GM12873 (cell line): Measurements from ENCODE around the gene DPP10.

Source experiments
- TF ChIP-seq, protein P1 (sequence below): IDR thresholded peaks from 2 replicates; pipeline ENCODE4 v1.5.1; 2012; ENCODE audit warnings: low read depth, mild to moderate bottlenecking, moderate library complexity, low read length, control low read depth; ENCODE audit not compliant: insufficient read depth; ENCODE audit errors: missing control alignments

DPP10 gene

DNA sequence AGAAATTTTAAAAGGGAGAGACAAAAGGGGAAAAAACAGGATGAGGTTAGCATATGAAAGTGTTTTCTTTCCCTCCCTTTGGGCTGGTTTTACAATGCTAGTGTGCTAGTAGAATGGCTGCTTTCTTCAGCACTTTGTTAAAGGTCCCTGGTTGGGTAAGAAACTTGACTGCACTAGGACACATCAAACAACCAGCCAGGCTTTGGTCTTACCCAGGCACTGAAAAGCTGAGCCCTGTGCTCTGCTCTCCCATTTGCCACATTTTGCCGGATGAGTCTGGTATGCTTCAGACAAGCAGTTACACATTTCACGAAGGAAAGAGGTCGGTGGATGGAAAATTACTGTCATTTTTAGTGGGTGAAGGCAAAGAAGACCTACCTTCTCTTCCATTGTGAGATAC lies 242.0 kb downstream of the DPP10 start:
- TF ChIP-seq, protein P1, sequence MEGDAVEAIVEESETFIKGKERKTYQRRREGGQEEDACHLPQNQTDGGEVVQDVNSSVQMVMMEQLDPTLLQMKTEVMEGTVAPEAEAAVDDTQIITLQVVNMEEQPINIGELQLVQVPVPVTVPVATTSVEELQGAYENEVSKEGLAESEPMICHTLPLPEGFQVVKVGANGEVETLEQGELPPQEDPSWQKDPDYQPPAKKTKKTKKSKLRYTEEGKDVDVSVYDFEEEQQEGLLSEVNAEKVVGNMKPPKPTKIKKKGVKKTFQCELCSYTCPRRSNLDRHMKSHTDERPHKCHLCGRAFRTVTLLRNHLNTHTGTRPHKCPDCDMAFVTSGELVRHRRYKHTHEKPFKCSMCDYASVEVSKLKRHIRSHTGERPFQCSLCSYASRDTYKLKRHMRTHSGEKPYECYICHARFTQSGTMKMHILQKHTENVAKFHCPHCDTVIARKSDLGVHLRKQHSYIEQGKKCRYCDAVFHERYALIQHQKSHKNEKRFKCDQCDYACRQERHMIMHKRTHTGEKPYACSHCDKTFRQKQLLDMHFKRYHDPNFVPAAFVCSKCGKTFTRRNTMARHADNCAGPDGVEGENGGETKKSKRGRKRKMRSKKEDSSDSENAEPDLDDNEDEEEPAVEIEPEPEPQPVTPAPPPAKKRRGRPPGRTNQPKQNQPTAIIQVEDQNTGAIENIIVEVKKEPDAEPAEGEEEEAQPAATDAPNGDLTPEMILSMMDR: no peak

DNA sequence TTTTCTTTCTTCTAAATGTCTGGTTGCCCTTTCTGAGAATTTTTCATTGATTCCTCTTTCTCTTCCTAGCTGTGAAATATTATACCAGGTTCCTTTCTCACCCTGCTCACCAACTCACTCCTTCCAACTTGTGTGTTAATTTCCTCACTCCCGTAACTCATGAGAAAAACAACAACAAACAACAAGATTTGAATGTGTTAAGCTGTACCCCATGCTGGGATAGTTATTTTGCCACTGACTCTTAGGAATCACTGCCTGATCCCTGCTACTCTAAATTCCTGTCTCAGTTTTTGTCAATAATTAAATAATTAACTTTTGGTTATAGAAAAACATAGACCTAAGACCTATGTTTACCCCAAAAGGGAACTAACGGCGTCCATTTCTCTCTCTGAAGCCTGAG lies 242.7 kb downstream of the DPP10 start:
- TF ChIP-seq, protein P1: no peak

DNA sequence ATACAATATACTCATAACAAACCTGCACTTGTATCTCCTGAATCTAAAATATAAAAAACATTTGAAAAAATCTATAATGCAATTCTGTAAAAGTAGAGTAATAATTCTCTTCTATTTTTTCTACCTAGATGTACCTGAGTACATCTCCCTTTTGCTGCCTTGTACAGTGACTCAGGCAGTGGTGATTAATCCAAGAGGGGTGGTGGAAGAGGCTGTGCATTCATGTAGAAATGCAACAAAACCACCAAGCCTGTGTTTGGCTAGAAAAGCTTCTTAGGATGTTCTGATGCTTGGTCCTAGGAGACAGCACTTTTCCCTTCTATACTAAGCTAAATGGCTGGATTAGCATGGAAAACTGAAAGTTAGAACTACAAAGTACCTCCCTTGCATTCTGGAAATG lies 245.8 kb downstream of the DPP10 start:
- TF ChIP-seq, protein P1: no peak

DNA sequence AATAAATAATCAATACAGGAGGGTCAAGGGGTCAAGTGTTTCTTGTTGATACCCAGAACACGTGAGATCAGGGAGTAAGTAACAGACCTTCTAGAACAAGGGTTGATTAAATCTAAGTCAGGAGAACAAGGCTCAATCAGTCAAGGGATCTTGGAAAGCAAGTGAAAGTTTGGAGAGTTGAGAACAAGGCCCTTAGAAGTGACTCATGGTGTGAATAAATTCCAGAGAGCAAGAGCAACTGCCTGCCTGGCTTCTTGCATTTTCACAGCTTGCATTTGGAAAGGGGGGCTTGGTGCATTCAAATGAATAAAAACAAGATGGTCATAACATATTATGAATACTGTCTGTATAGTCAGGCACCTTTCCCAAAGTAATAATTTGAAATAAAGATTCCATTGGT lies 256.1 kb downstream of the DPP10 start:
- TF ChIP-seq, protein P1: no peak

DNA sequence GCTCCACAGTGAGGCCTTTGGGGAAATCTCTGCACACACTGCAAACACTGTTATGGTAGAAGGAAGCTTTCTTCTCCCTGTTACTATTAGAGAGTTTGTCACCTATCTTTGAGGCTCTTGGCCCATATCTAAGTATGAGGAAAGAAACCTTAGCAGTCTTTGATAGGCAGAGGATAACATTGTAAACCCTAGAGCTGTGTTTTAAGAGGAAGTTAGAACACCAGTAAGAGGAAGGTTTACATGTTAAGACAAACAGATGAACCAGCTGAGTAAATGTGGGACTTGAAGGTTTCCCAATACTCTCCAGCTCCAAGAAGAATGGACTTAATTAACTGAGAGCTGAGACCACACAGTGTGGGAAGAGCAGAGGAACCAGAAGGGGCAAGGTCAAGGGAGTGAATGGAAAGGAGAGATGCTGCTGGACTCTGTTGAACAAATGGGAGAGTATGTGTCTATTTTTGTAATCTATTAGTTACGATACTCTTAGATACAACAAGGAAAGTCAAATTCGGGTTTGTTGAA lies 257.0 kb downstream of the DPP10 start:
- TF ChIP-seq, protein P1: no peak

DNA sequence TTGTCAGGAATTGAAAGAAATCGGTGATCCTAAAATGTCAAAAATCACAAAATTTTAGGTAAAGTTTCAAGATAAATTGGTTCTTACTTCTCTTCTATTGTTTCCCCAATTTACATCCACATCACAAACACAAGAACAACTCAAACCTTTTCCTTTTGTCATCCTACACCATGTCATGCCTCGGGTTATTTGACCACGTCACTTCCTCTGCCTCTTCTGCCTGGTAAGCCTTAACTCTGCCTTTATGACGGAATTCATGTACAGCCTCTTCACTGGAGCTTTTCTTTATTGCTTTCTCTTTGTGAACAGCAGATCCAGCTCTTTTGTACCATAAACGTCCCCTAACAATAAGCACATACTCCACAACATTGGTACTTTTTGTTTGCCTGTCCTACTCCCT lies 258.0 kb downstream of the DPP10 start:
- TF ChIP-seq, protein P1: no peak

DNA sequence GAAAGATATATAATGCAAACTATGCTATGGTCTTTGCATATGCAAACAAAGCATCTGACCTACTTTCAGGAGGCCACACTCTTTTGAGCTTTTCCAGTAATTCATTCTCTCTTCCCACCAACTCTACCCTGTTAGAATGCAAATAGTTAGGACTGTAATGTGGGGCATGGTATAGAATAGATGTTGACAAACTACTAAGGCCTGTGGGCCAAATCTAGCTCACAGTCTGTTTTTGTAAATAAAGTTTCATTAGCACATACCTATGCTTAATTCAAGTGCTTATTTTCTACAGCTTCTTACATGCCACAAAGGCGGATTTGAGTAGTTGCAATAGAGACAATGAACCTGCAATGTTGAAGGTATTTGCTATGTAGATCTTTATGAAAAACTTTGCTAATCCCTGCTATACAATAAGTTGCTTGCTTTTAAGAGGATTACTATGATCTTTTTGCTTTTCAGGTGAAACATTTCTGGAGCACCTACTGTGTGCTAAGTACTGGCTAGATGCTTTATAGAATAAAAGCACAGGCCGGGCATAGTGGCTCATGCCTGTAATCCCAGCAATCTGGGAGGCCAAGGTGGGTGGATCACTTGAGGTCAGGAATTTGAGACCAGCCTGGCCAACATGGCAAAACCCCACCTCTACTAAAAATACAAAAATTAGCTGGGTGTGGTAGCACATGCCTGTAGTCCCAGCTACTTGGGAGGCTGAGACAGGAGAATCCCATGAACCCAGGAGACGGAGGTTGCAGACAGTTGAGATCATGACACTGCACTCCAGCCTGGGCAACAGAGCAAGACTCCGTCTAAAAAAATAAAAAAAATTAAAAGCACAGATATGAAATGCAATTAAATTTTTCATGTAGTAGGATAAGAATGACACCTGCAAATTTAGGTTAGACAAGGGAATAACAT lies 267.8 kb downstream of the DPP10 start:
- TF ChIP-seq, protein P1: no peak
